Measurements from ENCODE around the gene LRRTM4.

GRCh38 chr2:77387324-77387723, 134.9 kb downstream of the LRRTM4 start:
- TF ChIP-seq TAF1 (IDR thresholded peaks at IDR 0.05; ENCODE audit: borderline replicate concordance, insufficient read depth, low read length) (no peak), POLR2AphosphoS5 (IDR thresholded peaks at IDR 0.05; ENCODE audit: low read depth, low read length) (no peak), SIN3A (IDR thresholded peaks at IDR 0.05; ENCODE audit: borderline replicate concordance, insufficient read depth, low read length) (no peak), FOXP2 (optimal IDR thresholded peaks at IDR 0.05; ENCODE audit: borderline replicate concordance, extremely low read depth, extremely low read length, insufficient read depth) (no peak)
- TF ChIP-seq, protein P1, sequence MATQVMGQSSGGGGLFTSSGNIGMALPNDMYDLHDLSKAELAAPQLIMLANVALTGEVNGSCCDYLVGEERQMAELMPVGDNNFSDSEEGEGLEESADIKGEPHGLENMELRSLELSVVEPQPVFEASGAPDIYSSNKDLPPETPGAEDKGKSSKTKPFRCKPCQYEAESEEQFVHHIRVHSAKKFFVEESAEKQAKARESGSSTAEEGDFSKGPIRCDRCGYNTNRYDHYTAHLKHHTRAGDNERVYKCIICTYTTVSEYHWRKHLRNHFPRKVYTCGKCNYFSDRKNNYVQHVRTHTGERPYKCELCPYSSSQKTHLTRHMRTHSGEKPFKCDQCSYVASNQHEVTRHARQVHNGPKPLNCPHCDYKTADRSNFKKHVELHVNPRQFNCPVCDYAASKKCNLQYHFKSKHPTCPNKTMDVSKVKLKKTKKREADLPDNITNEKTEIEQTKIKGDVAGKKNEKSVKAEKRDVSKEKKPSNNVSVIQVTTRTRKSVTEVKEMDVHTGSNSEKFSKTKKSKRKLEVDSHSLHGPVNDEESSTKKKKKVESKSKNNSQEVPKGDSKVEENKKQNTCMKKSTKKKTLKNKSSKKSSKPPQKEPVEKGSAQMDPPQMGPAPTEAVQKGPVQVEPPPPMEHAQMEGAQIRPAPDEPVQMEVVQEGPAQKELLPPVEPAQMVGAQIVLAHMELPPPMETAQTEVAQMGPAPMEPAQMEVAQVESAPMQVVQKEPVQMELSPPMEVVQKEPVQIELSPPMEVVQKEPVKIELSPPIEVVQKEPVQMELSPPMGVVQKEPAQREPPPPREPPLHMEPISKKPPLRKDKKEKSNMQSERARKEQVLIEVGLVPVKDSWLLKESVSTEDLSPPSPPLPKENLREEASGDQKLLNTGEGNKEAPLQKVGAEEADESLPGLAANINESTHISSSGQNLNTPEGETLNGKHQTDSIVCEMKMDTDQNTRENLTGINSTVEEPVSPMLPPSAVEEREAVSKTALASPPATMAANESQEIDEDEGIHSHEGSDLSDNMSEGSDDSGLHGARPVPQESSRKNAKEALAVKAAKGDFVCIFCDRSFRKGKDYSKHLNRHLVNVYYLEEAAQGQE (IDR thresholded peaks at IDR 0.05; ENCODE audit: insufficient read depth in 1 of 2, low read depth in 2 of 2, low read length in 2 of 2), result no peak
